GM18505 (cell line): ENCODE results near the gene MAP3K4.
"Not testable (repeated sequence)": the region's sequence is repeated elsewhere in the genome, so short reads cannot be mapped to it uniquely, and the experiment has no call there.

Experiments used
- ATAC-seq: cut with Tn5 transposase; IDR thresholded peaks from one replicate; pipeline ENCODE4 v1.9.1; 2021; ENCODE audit not compliant: unreplicated experiment
- POLR2A ChIP-seq: IDR thresholded peaks from 4 replicates; pipeline ENCODE4 v1.6.1; 2011; ENCODE audit warnings: borderline replicate concordance; ENCODE audit not compliant: insufficient read depth, insufficient read length; ENCODE audit errors: extremely low read depth

Gene MAP3K4

DNA sequence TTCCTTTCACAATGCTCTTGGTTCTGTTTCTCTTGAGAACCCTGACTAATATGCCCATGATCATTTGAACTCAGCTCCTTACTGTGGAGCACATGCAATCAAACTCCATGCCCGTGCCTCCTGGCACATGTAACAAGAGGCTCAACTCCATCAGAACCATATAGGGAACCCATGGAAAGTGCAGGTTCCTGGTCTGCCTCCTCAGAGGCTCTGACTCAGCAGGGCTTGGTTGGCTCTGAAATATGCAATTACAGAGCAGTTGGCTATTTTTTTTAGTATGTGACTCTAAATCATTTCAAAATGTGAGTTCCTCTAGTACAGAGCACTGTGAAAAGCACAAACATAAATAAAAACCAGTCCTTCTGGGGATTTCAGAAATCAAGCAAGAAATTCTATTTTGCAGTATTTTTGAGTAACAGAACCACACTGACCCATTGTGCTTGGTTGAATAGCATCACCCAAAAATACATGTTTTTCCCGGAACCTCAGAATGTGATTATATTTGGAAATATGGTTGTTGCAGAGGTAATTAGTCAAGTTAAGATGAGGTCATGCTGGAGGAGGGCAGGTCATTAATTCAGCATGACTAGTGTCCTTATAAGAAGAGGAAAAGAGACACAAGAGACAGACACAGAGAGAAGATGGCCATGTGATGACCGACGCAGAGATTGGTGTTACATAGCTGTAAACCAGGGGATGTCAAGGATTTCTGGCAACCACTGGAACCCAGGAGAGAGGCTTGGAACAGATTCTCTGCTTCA is 13.2 kb upstream of the MAP3K4 start:
- no peak for TF ChIP-seq POLR2A
- ATAC-seq: no peak

DNA sequence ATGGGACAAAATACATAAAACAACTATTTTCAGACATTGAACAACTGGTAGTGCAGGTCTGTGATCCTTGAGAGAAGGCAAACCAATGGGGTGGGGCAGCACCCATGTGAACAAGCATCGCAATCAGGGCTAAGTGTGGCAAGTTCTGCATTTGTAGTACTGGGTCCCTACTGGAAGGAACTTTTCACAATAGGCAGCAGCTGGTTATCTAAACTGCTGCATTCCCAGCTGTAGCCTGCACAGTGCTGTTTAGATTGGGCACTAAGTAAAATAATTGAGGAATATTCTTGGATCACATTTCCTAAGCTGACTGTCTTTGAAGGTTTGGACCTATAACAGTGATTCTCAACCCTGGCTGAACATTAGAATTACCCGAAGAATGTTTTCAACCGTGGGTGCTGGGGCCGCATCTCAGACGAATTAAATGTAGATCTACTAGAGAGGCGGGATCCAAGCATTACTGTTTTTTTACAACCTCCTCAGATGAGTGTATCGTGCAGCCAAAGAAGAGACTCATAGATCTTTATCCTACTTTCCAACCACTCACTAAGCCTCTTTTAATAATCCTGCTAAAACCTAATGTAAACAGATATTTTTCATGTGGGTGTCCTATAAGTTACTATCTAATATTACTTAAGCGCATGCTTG is 12.4 kb upstream of the MAP3K4 start:
- no peak for TF ChIP-seq POLR2A

DNA sequence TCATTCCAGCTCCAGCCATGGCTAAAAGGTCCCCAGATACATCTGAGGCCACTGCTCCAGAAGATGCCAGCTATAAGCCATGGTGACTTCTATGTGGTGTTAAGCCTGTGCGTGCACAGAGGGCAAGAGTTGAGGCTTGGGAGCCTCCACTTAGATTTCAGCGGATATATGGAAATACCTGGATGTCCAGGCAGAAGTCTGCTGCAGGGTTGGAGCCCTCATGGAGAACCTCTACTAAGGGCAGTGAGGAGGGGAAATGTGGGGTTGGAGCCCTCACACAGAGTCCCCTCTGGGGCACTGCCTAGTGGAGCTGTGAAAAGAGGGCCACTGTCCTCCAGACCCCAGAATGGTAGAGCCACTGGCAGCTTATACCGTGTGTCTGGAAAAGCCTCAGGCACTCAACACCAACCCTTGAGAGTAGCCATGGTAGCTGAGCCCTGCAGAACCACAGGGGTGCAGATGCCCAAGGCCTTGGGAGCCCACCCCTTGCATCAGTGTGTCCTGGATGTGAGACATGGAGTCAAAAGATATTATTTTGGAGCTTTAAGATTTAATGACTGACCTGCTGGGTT is 8.1 kb upstream of the MAP3K4 start:
- not testable (repeated sequence) for ATAC-seq

More for the DNA sequence above, 12.4 kb upstream of the MAP3K4 start:
- ATAC-seq: no peak

DNA sequence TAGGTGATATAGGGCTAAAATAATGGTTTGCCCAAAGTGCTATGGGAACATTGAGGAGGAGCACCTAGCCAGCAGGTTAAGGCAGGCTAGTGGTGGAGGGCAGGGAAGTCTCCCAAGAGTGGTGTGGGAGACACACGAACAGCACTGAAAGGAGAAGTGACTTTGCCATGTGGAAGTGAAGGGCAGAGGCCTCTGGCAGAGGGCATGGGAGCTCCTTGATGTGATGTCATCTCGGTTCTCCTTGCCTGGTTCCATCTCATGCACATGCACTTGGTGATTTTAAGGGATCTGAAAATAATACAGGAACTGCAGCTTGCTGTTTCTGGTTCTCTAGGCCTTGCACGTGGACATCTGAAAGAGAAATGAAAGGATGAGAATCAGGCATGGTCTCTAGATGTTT is 4.7 kb upstream of the MAP3K4 start:
- ATAC-seq: no peak
- no peak for TF ChIP-seq POLR2A

DNA sequence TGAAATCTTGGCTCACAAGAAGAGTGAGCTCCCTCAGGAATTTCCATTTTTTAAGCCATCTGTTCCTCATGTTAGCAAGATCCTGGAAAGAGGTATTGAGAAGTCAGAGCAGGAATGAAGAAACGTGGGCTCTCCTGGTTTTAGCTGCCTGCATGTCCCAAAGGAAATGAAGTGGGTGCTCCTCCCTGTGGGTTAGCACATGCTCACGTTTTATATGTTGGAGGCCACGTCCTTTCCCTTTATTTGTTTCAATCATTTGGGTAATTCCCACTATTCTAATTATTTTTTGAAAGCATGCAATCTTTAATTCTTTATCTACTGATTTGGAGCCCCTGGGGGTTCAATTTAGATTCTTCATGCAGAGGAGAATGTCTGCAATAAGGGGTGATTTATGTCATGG is 4.3 kb upstream of the MAP3K4 start:
- ATAC-seq: no peak
- TF ChIP-seq POLR2A: no peak

DNA sequence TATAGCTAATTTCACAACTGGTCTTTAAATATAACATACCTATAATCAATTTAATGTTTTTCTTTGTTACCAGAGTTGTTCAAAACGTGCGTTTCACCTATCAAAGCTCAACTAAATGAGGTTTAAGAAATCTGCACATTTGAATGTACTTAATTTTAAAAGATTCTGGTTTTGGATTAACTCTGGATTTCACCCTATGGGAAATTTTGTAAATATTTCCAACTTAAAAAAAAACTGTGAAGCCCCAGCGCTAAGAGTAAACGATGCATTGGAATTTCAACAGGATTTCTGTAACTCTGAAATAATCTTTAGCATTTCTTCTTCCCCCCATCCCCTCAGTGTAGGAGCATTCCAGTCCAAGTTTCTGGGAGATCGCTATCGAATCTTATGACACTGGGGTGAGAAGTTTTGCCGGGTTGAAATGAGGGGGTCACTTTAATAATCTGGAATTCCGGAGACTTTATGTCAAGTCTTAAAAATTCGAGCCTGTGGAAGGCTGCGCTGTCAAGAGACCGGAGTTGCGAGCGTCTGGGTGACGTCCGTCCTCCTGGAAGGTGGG is 643 bp upstream of the MAP3K4 start:
- TF ChIP-seq POLR2A: no peak

DNA sequence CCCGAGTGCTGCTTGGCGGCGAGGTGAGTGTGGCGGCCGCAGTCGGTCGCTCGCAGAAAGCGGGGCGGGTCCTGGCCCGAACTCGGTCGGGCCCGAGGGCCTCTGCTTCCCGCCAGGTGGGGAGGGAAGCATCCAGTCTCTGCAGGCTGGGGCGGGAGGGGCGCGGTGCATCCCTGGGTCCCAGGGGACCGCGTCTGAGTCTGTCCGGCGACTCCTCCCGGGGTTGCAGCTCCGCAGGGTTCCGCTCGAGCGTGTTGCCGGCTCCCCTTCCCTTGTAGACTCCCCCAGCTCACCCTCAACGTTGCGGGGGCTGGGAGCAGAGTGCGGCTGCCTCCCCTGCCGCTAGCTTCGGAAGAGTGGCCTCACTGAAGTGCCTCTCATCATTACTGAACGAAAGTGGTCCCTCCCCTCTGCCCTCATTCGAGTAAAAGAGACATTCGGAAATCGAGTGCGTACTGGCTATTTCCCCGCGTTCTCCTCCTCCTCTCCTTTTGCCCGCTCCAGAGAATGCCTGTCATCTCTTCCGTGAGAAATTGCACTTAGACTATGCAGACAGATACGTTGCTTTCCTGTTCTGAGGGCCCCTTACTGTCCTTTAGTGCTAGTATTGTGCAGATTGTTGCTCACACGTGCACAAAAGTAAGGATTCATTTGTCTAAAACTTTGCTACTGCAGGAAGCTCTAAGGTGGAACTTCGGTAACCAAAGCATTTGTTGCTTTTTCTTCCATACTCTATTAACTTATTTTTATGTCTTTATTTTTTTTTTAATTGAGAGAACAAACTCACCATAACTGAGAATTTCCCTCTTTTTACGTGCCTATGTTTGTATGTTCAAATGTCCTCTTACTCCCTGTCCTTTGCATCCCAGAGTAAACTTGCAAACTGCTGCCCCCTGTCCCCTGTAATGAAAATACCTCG is 751 bp downstream of the MAP3K4 start:
- no peak for TF ChIP-seq POLR2A
- ATAC-seq: peak; percentile 47

More for the DNA sequence above, 643 bp upstream of the MAP3K4 start:
- ATAC-seq: no peak

DNA sequence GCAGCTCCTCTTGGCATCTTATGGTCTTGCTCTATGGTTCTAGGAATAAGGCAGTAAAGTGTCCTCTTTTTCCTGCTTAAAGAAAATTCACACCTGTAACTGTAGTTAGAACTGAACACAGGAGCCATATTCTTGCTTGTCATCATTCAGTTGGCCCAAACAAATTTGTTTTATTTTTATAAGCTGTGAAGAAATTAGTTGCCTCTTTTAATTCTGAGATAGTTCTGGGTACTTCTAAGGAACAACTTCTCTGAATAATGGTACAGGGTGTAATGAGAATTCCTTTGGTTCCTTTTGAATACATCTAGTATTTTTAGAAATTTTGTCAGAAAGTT is 1.4 kb downstream of the MAP3K4 start:
- no peak for ATAC-seq
- no peak for TF ChIP-seq POLR2A

DNA sequence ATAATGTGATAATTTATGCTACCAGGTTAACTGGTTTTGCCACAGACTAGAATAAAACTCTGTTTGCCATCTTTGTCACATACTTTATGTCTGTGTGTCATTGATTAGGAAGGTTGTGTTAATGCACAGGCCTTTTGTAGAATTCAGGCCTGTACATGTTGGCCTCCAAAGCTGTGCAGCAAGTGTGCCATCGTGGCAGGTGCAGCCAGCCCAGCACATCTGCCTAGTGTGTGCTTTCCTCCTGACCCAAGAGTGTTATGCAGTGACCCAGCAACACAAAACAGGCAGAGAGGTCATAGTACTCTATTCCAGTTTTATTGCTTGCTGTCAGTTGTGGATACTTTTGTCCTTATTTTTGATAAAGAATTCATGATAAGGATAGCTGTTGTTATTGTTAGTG is 3.7 kb downstream of the MAP3K4 start:
- TF ChIP-seq POLR2A: no peak

DNA sequence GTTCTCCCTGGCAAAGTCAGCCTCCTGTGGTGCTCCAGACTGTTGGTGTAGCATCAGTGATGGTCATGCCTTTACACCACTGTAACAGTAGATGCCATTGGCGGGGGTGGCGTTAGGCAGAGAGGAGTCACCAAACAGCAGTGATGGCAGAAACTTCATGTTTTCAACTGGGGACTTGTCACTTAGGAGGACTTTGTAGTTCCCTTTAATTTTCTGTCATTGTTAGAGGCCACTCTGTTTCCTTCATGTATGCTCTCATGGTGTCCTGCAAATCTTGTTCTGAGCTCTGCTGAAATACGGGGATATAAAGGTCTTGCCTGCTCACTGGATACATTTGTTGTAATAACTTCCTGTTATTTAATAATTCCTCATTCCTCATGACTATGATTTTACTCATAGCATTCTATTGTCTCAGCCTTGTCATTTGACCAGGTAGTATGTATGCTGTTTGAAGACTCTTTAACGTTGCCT is 4.6 kb downstream of the MAP3K4 start:
- ATAC-seq: no peak

More for the DNA sequence above, 3.7 kb downstream of the MAP3K4 start:
- no peak for ATAC-seq

DNA sequence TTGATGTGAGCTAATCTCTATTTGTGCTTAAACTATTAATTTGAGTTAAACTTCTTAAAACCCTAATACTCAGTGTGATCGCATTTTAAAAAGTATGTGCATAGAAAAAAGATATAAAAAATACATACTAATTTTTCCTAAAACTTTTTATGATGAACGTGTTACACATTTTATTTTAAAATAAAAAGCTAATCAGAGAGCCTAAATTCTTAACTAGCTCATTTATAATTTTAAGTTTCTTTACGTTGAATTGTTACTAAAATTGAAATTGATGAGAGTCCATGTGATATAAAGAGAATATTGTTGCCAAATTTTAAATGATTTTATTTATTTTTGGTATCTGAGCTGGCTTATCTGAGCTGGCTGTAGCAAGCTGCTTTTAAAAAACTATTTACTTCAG is 6.6 kb downstream of the MAP3K4 start:
- no peak for TF ChIP-seq POLR2A
- no peak for ATAC-seq

More for the DNA sequence above, 4.6 kb downstream of the MAP3K4 start:
- no peak for TF ChIP-seq POLR2A

DNA sequence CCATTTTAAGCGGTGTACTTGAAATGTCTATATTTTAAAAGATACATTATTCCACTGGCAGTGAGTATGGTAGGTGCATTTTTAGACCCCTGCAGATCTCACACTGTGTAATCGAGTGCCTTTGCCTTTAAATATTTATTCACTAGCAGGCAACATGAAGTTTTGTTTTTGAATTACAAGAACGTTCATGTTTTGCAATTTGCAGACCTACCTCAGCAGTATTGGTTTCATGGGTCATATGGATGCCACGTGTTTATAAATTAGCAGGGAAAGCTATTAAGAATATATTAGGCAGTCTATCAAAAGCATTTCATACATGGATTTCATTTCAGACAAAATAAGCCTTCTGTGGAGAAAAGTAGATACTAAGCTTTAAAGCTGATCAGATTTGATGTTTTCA is 7.2 kb downstream of the MAP3K4 start:
- ATAC-seq: no peak
- TF ChIP-seq POLR2A: no peak

DNA sequence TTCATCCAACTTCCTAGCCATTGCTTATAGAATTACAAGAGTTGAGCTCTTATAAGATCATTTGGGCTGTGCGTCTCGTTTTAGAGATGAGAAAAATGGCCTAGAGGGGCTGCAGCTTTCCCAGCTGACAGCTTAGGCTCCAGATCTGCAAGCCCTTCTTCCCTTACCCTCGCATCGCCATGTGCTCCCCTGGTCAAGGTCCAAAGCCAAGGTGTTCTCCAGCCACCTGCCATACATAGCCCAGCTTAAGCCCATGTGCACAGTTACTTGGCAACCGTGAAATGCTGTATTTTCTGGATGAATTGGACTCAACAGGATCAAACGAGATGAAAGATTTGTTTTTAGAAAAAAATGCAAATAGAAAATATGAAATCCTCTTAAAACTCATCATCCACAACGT is 7.9 kb downstream of the MAP3K4 start:
- TF ChIP-seq POLR2A: no peak
- no peak for ATAC-seq

DNA sequence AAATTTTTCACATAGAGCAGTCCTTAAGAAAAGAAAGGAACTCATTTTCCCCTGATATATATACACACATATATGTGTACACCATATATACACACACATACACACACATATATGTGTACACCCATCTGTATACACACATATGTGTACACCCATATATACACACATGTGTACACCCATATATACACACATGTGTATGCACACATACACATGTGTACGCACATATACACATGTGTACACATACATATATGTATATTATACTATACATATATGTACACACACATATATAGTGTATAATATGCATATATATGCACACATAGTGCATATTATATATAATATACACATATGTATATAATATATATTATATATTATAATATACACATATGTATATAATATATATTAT is 9.1 kb downstream of the MAP3K4 start:
- no peak for TF ChIP-seq POLR2A
- ATAC-seq: no peak

DNA sequence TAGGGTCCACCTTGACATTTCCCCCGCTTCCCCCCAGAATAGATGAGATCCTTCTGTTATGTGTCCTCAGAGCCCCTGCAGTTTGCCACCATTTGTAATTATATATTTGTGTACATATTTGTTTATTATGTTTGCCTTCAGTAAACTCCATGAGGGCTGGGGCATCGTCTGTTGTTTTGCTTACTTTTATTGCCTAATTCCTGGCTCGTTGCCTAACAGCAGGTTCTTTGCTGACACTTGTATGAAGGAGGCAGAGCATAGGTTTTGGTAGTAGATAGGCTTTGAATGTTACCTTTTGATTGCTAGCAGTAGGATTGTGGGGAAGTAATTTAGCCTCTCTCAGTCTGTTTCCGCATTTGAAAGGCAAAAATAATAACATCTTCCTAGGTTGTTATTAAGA is 9.9 kb downstream of the MAP3K4 start:
- TF ChIP-seq POLR2A: no peak
- ATAC-seq: no peak
